H9 (cell line): ENCODE measurements around the gene PTGIR. TPM values are rescaled to one million over a fixed set of nuclear protein-coding genes. Genes with fewer than 3 reads are reported as not detected.

Experiments used
- DNase-seq: peaks from one replicate; pipeline ENCODE4 v3.0.0-alpha.2; 2017
- H2AFZ ChIP-seq: one replicate; pipeline ENCODE4 v1.6.1; 2013; ENCODE audit warnings: mild to moderate bottlenecking, low read length, control low read depth, moderate library complexity
- H2AK5ac ChIP-seq: 2 replicates; pipeline ENCODE4 v1.6.1; 2013; ENCODE audit warnings: low read length, control low read depth, mixed read lengths; ENCODE audit not compliant: insufficient read length
- H2BK120ac ChIP-seq: one replicate; pipeline ENCODE4 v1.6.1; 2013; ENCODE audit warnings: low read depth, mild to moderate bottlenecking, low read length, control low read depth, inconsistent platforms; ENCODE audit not compliant: poor library complexity, severe bottlenecking
- H2BK12ac ChIP-seq: 2 replicates; pipeline ENCODE4 v1.6.1; 2013; ENCODE audit warnings: low read length, control low read depth, mixed read lengths, low read depth; ENCODE audit not compliant: insufficient read length
- H2BK15ac ChIP-seq: 2 replicates; pipeline ENCODE4 v1.6.1; 2013; ENCODE audit warnings: low read depth, low read length, control low read depth
- H2BK20ac ChIP-seq: one replicate; pipeline ENCODE4 v1.6.1; 2013; ENCODE audit warnings: low read depth, mild to moderate bottlenecking, low read length, control low read depth, inconsistent platforms; ENCODE audit not compliant: poor library complexity, severe bottlenecking
- H2BK5ac ChIP-seq: 2 replicates; pipeline ENCODE4 v1.6.1; 2013; ENCODE audit warnings: low read length, control low read depth, mixed read lengths; ENCODE audit not compliant: insufficient read length
- H3K14ac ChIP-seq: 2 replicates; pipeline ENCODE4 v1.6.1; 2013; ENCODE audit warnings: low read length, control low read depth; ENCODE audit not compliant: insufficient read depth
- H3K18ac ChIP-seq: 2 replicates; pipeline ENCODE4 v1.6.1; 2013; ENCODE audit warnings: low read depth, mild to moderate bottlenecking, mixed read lengths, low read length, control low read depth; ENCODE audit not compliant: insufficient read length
- H3K23ac ChIP-seq: 2 replicates; pipeline ENCODE4 v1.6.1; 2013; ENCODE audit warnings: low read length, control low read depth, mixed read lengths, low read depth; ENCODE audit not compliant: insufficient read length
- H3K23me2 ChIP-seq: 2 replicates; pipeline ENCODE4 v1.6.1; 2013; ENCODE audit warnings: low read depth, mild to moderate bottlenecking, mixed read lengths, low read length, control low read depth; ENCODE audit not compliant: insufficient read length, poor library complexity, severe bottlenecking
- H3K27ac ChIP-seq: 2 replicates; pipeline ENCODE4 v1.5.1; 2013; ENCODE audit warnings: low read length, control low read depth, mixed read lengths, low read depth; ENCODE audit not compliant: insufficient read length
- H3K27me3 ChIP-seq: 2 replicates; pipeline ENCODE4 v1.6.1; 2013; ENCODE audit warnings: low read length, control low read depth, inconsistent platforms; ENCODE audit not compliant: insufficient read depth
- H3K4ac ChIP-seq: 2 replicates; pipeline ENCODE4 v1.6.1; 2013; ENCODE audit warnings: low read depth, mild to moderate bottlenecking, control low read depth, inconsistent platforms, low read length, moderate library complexity
- H3K4me1 ChIP-seq: 2 replicates; pipeline ENCODE4 v1.6.1; 2013; ENCODE audit warnings: low read length, control low read depth, inconsistent platforms; ENCODE audit not compliant: insufficient read depth
- H3K4me2 ChIP-seq: 2 replicates; pipeline ENCODE4 v1.6.1; 2013; ENCODE audit warnings: low read length, control low read depth, mixed read lengths; ENCODE audit not compliant: insufficient read length, insufficient read depth
- H3K56ac ChIP-seq: 2 replicates; pipeline ENCODE4 v1.6.1; 2013; ENCODE audit warnings: low read depth, mild to moderate bottlenecking, mixed read lengths, low read length, control low read depth; ENCODE audit not compliant: insufficient read length
- H3K79me1 ChIP-seq: 2 replicates; pipeline ENCODE4 v1.6.1; 2013; ENCODE audit warnings: low read depth, mild to moderate bottlenecking, moderate library complexity, low read length, control low read depth, inconsistent platforms; ENCODE audit not compliant: insufficient read depth, poor library complexity, severe bottlenecking
- H3K79me2 ChIP-seq: 2 replicates; pipeline ENCODE4 v1.6.1; 2013; ENCODE audit warnings: low read length, control low read depth, inconsistent platforms; ENCODE audit not compliant: insufficient read depth
- H3K9ac ChIP-seq: 2 replicates; pipeline ENCODE4 v1.6.1; 2013; ENCODE audit warnings: low read length, control low read depth, mixed read lengths; ENCODE audit not compliant: insufficient read length; ENCODE audit errors: extremely low read depth
- H3K9me3 ChIP-seq: one replicate; pipeline ENCODE4 v1.6.1; 2013; ENCODE audit warnings: low read depth, low read length, inconsistent platforms; ENCODE audit not compliant: control insufficient read depth
- H3T11ph ChIP-seq: one replicate; pipeline ENCODE4 v1.6.1; 2013; ENCODE audit warnings: mild to moderate bottlenecking, low read length, control low read depth, inconsistent platforms
- H4K20me1 ChIP-seq: one replicate; pipeline ENCODE4 v1.6.1; 2013; ENCODE audit not compliant: control insufficient read depth, insufficient read length, insufficient read depth
- H4K5ac ChIP-seq: 2 replicates; pipeline ENCODE4 v1.6.1; 2013; ENCODE audit warnings: low read depth, mild to moderate bottlenecking, mixed read lengths, low read length, control low read depth; ENCODE audit not compliant: insufficient read length
- H4K8ac ChIP-seq: replicated peaks from 2 replicates; pipeline ENCODE4 v1.6.1; 2013; ENCODE audit warnings: low read length, control low read depth, mixed read lengths, low read depth; ENCODE audit not compliant: insufficient read length
- H4K91ac ChIP-seq: 2 replicates; pipeline ENCODE4 v1.6.1; 2013; ENCODE audit warnings: low read depth, mild to moderate bottlenecking, moderate library complexity, mixed read lengths, low read length, control low read depth; ENCODE audit not compliant: insufficient read length
- H3K27ac Mint-ChIP-seq, 3 experiments: 2 replicates in 2 of 3; 3 replicates in 1 of 3; pipeline ENCODE4 v1.8.0; 2020 to 2021; ENCODE audit warnings: mixed read lengths in 3 of 3, mild to moderate bottlenecking in 1 of 3, moderate library complexity in 1 of 3
- H3K27me3 Mint-ChIP-seq: 2 replicates; pipeline ENCODE4 v1.8.0; 2021; ENCODE audit warnings: low read depth, mild to moderate bottlenecking, moderate library complexity, mixed read lengths
- H3K36me3 Mint-ChIP-seq, 3 experiments: 2 replicates in 2 of 3; 3 replicates in 1 of 3; pipeline ENCODE4 v1.8.0; 2020 to 2021; ENCODE audit warnings: low read depth in 3 of 3, mixed read lengths in 3 of 3; ENCODE audit not compliant: insufficient read depth in 1 of 3
- H3K4me1 Mint-ChIP-seq, 2 experiments: 2 replicates each; pipeline ENCODE4 v1.8.0; 2020; ENCODE audit warnings: mixed read lengths in 2 of 2
- H3K4me3 Mint-ChIP-seq, 2 experiments: 2 replicates in 1 of 2; 3 replicates in 1 of 2; pipeline ENCODE4 v1.8.0; 2020 to 2021; ENCODE audit warnings: mild to moderate bottlenecking in 2 of 2, mixed read lengths in 2 of 2, moderate library complexity in 1 of 2
- H3K9me3 Mint-ChIP-seq, 2 experiments: 2 replicates in 1 of 2; 3 replicates in 1 of 2; pipeline ENCODE4 v1.8.0; 2020; ENCODE audit warnings: mild to moderate bottlenecking in 2 of 2, mixed read lengths in 2 of 2, moderate library complexity in 1 of 2
- WGBS: extraction: QIAGEN DNeasy Blood & Tissue Kit; methylation state at CpG from one replicate; pipeline ENCODE4 v1.1.7; 2013; ENCODE audit warnings: missing lambda C conversion rate, low lambda C conversion rate, mixed read lengths; ENCODE audit not compliant: insufficient read length; ENCODE audit errors: extremely low coverage; 5-methylcytosine and 5-hydroxymethylcytosine counted together
- total RNA-seq: library from RNA; stranded (reverse); gene quantifications from 2 replicates; pipeline ENCODE4 v1.2.1, GENCODE V29; 2021
- TF ChIP-seq, protein P1 (sequence below): fragments of 200-600 bp; sonication (generic); conservative IDR thresholded peaks from 3 replicates; pipeline ENCODE4 v1.8.0; 2021; ENCODE audit warnings: antibody characterized with exemption, mild to moderate bottlenecking

PTGIR gene
- total RNA-seq, 1 experiment from 2014 or later = not detected

- DNase-seq = no peak
- peaks cover 5% of the 10 kb centered on the region; the same call in 1 of the 2 replicates for H3K27me3 Mint-ChIP-seq
- H3K56ac ChIP-seq = no peak overlapping the region
- no peak overlapping the region for H2AFZ ChIP-seq
- no peak overlapping the region; a peak in 1 of 7 replicates for H3K27ac Mint-ChIP-seq
- H3K27me3 ChIP-seq = no peaks in the 10 kb centered on the region
- H3K23ac ChIP-seq = no peak overlapping the region
- H3K27ac ChIP-seq = no peak overlapping the region
- H3K36me3 Mint-ChIP-seq = peaks cover 15 to 34% (median 28%) of the 10 kb centered on the region in 3 experiments; a peak in 6 of 7 replicates
- no peak overlapping the region for H2BK20ac ChIP-seq
- H3K23me2 ChIP-seq = peaks cover 12% of the 10 kb centered on the region
- WGBS = no CpG with 5 or more reads among the region's 2 CpGs
- H3K4me1 ChIP-seq = no peaks in the 10 kb centered on the region
- H3K14ac ChIP-seq = no peak overlapping the region
- H3K4ac ChIP-seq = no peak overlapping the region
- H2AK5ac ChIP-seq = no peak overlapping the region
- H3K79me1 ChIP-seq = peaks cover 7% of the 10 kb centered on the region
- TF ChIP-seq, protein P1, sequence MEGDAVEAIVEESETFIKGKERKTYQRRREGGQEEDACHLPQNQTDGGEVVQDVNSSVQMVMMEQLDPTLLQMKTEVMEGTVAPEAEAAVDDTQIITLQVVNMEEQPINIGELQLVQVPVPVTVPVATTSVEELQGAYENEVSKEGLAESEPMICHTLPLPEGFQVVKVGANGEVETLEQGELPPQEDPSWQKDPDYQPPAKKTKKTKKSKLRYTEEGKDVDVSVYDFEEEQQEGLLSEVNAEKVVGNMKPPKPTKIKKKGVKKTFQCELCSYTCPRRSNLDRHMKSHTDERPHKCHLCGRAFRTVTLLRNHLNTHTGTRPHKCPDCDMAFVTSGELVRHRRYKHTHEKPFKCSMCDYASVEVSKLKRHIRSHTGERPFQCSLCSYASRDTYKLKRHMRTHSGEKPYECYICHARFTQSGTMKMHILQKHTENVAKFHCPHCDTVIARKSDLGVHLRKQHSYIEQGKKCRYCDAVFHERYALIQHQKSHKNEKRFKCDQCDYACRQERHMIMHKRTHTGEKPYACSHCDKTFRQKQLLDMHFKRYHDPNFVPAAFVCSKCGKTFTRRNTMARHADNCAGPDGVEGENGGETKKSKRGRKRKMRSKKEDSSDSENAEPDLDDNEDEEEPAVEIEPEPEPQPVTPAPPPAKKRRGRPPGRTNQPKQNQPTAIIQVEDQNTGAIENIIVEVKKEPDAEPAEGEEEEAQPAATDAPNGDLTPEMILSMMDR = no peak
- H3K9ac ChIP-seq = no peak overlapping the region
- peaks cover 5% of the 10 kb centered on the region; the same call in 1 of the 2 replicates for H3K79me2 ChIP-seq
- H3T11ph ChIP-seq = no peak overlapping the region
- no peaks in the 10 kb centered on the region for H3K9me3 ChIP-seq
- H2BK15ac ChIP-seq = no peak overlapping the region
- H2BK5ac ChIP-seq = no peak overlapping the region
- H4K5ac ChIP-seq = no peak overlapping the region
- no peak overlapping the region for H4K91ac ChIP-seq
- H3K4me1 Mint-ChIP-seq = peaks cover 19 to 31% of the 10 kb centered on the region in 2 experiments
- H4K8ac ChIP-seq = no peak overlapping the region
- no peak overlapping the region for H3K18ac ChIP-seq
- H2BK120ac ChIP-seq = no peak overlapping the region
- H4K20me1 ChIP-seq = no peaks in the 10 kb centered on the region
- no peak overlapping the region for H2BK12ac ChIP-seq
- peaks cover 3 to 4% of the 10 kb centered on the region in 2 experiments; a peak in 3 of 5 replicates for H3K9me3 Mint-ChIP-seq
- H3K4me3 Mint-ChIP-seq = peak overlapping the region; percentile 94 to 98; a peak in 4 of 5 replicates
- no peak overlapping the region for H3K4me2 ChIP-seq
These were observed 21.7 kb downstream of the PTGIR start for GRCh38 chr19:46603195-46603637.
